Measurements from ENCODE around the gene CARMIL1.

DNA sequence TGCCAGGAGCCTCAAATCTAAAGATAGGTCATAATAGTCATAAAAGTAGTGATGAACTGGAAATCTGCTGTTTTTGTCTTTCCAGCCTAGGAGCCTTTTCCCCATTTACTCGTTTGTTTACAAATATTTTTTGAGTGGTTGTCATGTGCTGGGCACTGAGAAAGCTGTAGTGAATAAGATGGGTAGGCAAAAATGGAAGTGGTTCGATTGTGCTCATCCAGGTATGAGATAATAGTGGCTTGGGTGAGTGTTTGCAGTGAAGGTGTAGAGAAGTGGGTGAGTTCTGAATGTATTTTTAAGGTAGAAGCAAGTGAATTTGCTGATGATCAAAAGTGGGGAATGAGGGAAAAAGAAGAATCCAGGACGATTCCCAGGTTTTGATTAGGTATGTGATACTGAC is 53.0 kb downstream of the CARMIL1 start:
- TF ChIP-seq POLR2A (IDR thresholded peaks at IDR 0.05) (no peak), POLR2AphosphoS5 (IDR thresholded peaks at IDR 0.05) (no peak)
- TF ChIP-seq, protein P1, sequence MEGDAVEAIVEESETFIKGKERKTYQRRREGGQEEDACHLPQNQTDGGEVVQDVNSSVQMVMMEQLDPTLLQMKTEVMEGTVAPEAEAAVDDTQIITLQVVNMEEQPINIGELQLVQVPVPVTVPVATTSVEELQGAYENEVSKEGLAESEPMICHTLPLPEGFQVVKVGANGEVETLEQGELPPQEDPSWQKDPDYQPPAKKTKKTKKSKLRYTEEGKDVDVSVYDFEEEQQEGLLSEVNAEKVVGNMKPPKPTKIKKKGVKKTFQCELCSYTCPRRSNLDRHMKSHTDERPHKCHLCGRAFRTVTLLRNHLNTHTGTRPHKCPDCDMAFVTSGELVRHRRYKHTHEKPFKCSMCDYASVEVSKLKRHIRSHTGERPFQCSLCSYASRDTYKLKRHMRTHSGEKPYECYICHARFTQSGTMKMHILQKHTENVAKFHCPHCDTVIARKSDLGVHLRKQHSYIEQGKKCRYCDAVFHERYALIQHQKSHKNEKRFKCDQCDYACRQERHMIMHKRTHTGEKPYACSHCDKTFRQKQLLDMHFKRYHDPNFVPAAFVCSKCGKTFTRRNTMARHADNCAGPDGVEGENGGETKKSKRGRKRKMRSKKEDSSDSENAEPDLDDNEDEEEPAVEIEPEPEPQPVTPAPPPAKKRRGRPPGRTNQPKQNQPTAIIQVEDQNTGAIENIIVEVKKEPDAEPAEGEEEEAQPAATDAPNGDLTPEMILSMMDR (IDR thresholded peaks at IDR 0.05) = no peak

Data from breast epithelium (tissue), 3 donors.